Esophagus squamous epithelium (tissue), 4 donors: ENCODE data around the gene SUPT20HL1.

Experiments
- POLR2A ChIP-seq, 4 donors: fragments of 450-650 bp; IDR thresholded peaks; one replicate each; pipeline ENCODE4 v1.6.1; 2017; ENCODE audit warnings: antibody characterized with exemption in 4 of 4, mild to moderate bottlenecking in 4 of 4, moderate library complexity in 3 of 4
- TF ChIP-seq, protein P1 (sequence below), 6 experiments: fragments of 450-650 bp in 4 of 6; fragments of 200-600 bp in 2 of 6; sonication (generic) in 2 of 6; IDR thresholded peaks; one replicate each; pipeline ENCODE4 v1.5.1; 2016 to 2019; ENCODE audit warnings: antibody characterized with exemption in 6 of 6, mild to moderate bottlenecking in 4 of 6, moderate library complexity in 4 of 6

DNA sequence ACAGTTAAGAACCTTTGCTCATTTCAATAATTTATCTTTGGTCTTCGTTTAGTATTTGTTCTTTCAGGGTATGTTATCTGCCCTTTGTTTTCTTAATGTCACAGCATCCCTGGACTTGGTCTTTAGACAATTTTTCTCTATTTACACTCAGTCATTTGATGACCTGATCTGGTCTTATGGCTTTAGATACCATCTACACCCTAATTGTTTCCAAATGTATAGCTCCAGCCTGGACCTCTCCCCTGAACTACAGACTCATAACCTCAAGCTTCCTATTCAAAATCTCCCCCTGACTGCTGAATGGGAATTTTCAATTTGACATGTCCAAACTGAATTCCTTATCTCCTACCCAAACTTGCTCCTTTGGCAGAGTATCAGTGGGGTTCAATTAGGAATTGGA is 42.9 kb upstream of the SUPT20HL1 start:
- no peak for TF ChIP-seq POLR2A (IDR thresholded peaks at IDR 0.05)
- TF ChIP-seq, protein P1, sequence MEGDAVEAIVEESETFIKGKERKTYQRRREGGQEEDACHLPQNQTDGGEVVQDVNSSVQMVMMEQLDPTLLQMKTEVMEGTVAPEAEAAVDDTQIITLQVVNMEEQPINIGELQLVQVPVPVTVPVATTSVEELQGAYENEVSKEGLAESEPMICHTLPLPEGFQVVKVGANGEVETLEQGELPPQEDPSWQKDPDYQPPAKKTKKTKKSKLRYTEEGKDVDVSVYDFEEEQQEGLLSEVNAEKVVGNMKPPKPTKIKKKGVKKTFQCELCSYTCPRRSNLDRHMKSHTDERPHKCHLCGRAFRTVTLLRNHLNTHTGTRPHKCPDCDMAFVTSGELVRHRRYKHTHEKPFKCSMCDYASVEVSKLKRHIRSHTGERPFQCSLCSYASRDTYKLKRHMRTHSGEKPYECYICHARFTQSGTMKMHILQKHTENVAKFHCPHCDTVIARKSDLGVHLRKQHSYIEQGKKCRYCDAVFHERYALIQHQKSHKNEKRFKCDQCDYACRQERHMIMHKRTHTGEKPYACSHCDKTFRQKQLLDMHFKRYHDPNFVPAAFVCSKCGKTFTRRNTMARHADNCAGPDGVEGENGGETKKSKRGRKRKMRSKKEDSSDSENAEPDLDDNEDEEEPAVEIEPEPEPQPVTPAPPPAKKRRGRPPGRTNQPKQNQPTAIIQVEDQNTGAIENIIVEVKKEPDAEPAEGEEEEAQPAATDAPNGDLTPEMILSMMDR (IDR thresholded peaks at IDR 0.05), result no peak
